HTERT RPE-1 (cell line): ENCODE data around the gene HSD17B13.
"Not testable (repeated sequence)": the region's sequence is repeated elsewhere in the genome, so short reads cannot be mapped to it uniquely, and the experiment has no call there.

ENCODE experiments used
- in situ Hi-C: fragments of 300-500 bp; cut with MboI; formaldehyde crosslinking; loops from 4 replicates; pipeline ENCODE4 v1.14.3; 2020; ENCODE audit warnings: low sequenced_read_pairs

The HSD17B13 gene, protein sequence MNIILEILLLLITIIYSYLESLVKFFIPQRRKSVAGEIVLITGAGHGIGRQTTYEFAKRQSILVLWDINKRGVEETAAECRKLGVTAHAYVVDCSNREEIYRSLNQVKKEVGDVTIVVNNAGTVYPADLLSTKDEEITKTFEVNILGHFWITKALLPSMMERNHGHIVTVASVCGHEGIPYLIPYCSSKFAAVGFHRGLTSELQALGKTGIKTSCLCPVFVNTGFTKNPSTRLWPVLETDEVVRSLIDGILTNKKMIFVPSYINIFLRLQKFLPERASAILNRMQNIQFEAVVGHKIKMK

GRCh38 chr4:87322754-87323153, at the start of gene HSD17B13:
TSS of gene HSD17B13 (minus strand) at chr4:87322882. CDS start at chr4:87322841, 41 bp downstream.
- in situ Hi-C loops: no loop called here

- in situ Hi-C loops: no loop called here
These were observed 47.4 kb upstream of the HSD17B13 start for GRCh38 chr4:87370068-87370467.

GRCh38 chr4:87366521-87367162, 44.0 kb upstream of the HSD17B13 start:
- in situ Hi-C loops: no loop called here

GRCh38 chr4:87365348-87365747, 42.7 kb upstream of the HSD17B13 start:
- in situ Hi-C loops: no loop called here

DNA sequence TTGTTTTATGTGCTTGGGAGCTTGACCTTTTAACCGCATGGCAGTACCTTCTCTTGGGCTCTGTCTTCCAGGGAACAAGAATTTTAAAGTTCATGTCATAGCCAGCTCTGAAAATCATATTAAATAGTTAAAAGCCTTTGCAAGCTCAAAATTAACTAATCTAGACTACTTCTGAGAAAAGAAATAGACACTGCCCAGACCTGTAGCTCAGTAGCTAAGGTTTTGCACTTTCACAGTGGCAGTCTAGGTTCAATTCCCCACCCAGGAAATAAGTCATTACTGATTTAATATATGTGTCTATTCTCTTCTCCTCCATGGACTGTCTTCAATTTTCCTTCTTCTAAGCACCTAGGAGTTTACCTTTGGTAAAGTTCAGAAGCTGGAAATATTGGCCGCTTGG, 40.9 kb upstream of the HSD17B13 start:
- in situ Hi-C loops: no loop called here

DNA sequence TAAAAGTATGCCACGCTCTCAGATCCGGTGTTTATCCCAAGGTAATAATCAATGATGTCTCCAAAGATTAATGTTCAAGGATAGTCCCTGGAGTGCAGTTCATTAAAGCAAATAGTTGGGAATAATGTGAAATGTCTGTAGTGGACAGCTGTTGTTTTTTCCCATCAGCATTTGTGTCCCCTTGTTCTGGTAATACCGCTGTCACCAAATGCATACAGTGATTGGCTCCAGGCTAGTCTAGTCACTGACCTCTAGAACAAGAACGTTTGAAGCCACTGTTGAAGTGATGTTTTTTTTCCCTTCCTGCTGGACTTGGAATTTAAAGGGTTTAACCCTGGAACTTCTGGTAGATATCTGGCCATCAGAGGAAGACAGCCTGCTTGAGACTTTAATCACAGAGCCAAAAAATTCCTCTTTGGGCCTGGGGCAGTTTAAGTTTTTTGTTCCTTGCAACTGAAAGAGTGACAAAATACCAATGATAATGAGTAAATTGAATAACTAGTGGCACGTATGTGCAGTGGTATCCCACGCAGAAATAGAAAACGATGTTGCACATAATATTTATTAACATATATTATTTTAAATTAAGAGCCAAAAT, 37.8 kb upstream of the HSD17B13 start:
- in situ Hi-C loops: no loop called here

DNA sequence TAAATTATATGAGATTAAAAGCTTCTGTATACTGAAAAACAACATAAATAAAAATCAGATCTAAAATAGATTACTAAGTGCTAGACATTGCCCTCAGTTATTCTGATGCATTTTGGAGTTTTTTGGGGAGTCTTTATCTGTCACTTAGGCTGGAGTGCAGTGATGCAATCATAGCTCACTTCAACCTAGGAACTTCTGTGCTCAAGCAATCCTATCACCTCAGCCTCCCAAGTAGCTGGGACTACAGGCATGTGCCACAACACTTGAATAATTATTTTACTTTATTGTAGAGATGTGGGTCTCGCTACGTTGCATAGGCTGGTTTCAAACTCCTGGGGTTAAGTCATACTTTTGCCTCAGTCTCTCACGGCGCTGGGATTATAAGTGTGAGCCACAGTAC, 36.6 kb upstream of the HSD17B13 start:
- in situ Hi-C loops: no loop called here

- in situ Hi-C loops: no loop called here
These were observed 34.3 kb upstream of the HSD17B13 start for GRCh38 chr4:87356832-87357526.

DNA sequence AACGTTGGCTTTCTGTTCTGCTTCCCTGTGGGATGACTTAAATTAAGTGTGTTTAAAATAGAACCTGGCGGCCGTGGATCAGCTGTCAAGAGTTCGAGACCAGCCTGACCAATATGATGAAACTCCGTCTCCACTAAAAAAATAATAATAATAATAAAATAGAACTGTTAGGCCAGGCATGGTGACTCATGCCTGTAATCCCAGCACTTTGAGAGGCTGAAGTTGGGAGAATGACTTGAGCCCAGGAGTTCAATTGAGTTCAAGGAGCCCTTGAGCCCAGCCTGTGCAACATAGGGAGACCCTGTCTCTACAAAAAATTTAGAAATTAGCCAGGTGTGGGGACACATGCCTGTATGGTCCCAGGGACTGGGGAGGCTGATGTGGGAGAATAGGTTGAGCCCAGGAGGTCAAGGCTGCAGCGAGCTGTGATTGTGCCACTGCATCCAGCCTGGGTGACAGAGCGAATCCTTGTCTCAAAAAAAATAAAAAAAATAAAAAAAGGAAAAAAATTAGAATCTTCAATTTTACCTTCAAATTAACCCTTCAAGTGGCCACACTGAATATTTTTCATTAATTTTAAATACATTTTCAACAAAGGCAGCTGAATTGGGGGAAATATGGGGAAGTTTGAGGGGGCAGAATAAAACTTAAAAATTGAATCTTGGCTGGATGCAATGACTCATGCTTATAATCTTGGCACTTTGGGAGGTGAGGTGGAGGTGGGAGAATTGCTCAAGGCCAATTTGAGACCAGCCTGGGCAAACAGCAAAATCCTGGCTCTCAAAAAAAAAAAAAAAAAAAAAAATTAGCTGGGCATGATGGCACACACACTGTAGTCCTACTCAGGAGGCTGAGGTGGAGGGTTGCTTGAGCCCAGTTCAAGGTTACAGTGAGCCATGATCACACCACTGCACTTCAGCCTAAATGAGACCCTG, 31.8 kb upstream of the HSD17B13 start:
- in situ Hi-C loops: no loop called here

DNA sequence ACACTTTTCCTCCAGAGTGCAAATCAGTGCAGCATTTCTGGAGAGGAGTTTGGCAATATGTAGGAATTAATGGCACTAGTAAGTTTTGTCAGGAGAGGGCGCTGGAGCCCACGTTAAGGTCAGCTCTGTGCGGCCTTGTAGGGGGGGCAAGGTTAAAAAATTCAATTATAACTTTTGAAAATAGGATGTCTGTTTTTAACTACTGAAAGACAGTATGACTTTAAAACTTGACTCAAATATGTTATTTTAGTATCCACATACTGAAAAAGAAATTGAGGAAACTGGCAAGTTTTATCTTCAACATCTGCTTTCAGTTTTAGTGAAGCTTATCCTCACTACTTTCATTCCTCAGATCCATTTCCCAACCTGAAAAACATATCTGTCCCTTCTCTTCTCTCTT, 30.9 kb upstream of the HSD17B13 start:
- in situ Hi-C loops: no loop called here

GRCh38 chr4:87345139-87345538, 22.5 kb upstream of the HSD17B13 start:
- in situ Hi-C loops: no loop called here

- in situ Hi-C loops: no loop called here
These were observed 20.2 kb upstream of the HSD17B13 start for GRCh38 chr4:87342872-87343271.

GRCh38 chr4:87341954-87342635, 19.4 kb upstream of the HSD17B13 start:
- in situ Hi-C loops: not testable (repeated sequence)

- in situ Hi-C loops: no loop called here
These were observed 16.8 kb upstream of the HSD17B13 start for GRCh38 chr4:87339440-87339839.

GRCh38 chr4:87337361-87337760, 14.7 kb upstream of the HSD17B13 start:
- in situ Hi-C loops: no loop called here

DNA sequence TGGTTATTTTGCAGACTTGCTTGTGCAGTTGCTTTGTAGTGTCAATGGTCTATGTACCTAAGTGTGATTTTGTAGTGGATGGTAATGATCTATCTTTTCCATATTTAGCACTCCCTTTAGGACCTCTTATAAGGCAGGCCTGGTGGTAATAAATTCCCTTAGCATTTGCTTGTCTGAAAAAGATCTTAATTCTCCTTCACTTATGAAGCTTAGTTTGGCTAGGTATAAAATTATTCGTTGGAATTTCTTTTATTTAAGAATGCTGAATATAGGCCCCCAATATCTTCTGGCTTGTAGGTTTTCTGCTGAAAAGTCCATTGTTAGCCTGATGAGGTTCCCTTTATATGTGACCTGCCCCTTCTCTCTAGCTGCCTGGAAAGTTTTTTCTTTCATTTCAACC, 10.6 kb upstream of the HSD17B13 start:
- in situ Hi-C loops: no loop called here

- in situ Hi-C loops: no loop called here
These were observed 8.1 kb upstream of the HSD17B13 start for GRCh38 chr4:87330761-87331160.

DNA sequence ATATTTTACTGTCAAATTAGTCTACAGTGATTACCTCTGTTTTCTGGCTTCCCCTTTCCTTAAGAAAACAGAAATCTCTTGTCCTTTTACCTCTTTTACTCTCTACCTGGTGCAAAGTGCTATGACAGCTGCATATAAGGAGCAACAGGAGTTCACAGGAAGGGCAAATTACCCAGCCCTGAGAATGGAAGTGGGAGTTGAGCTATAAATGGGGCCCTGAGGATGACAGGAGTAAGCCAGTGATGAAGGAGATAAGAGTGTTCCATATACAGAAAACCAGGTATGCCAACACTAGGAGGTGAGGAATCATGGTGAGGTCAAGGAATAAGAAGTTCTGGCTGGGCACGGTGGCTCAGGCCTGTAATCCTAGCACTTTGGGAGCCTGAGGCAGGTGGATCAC, 4.5 kb upstream of the HSD17B13 start:
- in situ Hi-C loops: no loop called here

DNA sequence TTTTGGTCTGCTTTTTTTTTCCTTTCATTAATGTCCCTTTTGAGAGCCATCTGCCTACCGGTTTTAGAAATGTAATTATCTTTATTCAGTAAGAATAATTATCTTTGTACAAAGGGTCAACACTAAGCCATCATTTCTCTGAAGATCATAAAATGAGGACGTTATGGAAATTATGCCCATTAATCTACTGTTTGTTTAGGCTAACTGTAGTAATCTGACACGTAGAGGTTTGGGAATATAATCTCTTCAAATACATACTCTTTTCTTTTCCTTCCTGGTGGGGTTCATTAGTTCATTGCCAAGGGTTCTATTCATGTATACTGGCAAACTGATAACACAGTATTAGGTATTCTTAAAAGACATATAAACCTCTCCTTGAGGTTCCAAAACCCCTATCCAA, 3.8 kb upstream of the HSD17B13 start:
- in situ Hi-C loops: no loop called here

- in situ Hi-C loops: no loop called here
These were observed 794 bp downstream of the HSD17B13 start for GRCh38 chr4:87321888-87322287.
